NCI-H2107 treated with DMSO at 0.1 percent for 48 hours (cell line): ENCODE measurements around the gene PALB2.
"Not testable (repeated sequence)": the region's sequence is repeated elsewhere in the genome, so short reads cannot be mapped to it uniquely, and the experiment has no call there.

Experiments
- DNase-seq: peaks from one replicate; lab custom pipeline; 2025; ENCODE audit not compliant: unreplicated experiment; lab: John Stamatoyannopoulos, UW

Gene PALB2

DNA sequence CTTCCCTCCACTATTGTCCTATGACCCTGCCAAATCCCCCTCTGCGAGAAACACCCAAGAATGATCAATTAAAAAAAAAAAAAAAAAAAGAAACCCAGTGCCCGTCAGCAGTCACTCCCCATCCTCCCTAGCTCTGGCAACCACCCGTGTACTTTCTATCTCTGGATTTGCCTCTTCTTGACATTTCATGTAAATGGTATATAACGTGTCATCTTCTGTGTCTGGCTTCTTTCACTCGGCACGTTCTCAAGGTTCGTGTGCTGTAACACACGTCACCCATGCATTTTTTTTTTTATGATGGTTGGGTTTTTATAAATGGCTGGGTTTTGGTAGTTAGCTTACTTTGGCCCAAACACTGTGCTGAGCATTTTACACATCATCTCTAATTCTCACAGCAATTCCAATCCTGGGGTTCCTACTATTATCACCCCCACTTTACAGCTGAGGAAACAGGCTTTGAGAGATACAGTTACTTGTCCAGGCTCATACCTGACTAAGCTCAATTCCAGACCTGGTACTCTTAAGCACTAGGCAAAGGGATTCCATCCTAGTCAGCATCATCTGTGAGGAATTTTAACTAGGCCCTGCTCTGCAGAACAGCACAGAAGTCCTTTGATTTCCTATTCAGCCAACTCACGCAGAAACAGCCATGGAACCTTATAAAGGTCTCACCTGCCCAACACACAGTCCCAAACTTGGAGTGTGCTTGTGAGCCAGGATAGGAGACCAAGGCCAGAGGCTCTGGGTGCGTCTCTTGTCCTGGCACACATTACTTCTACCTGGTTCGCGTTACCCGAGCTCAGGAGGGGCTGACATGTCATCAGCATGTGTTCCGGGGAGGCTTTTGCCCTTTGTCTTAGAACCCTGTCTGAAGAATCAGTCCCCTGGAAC lies 56.7 kb downstream of the PALB2 start:
- DNase-seq = no peak

DNA sequence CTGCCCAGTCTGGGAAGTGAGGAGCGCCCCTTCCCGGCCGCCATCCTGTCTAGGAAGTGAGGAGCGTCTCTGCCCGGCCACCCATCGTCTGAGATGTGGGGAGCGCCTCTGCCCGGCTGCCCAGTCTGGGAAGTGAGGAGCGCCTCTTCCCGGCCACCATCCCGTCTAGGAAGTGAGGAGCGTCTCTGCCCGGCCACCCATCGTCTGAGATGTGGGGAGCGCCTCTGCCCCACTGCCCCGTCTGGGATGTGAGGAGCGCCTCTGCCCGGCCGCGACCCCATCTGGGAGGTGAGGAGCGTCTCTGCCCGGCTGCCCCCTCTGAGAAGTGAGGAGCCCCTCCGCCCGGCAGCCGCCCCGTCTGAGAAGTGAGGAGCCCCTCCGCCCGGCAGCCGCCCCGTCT lies 57.8 kb downstream of the PALB2 start:
- DNase-seq = not testable (repeated sequence)

DNA sequence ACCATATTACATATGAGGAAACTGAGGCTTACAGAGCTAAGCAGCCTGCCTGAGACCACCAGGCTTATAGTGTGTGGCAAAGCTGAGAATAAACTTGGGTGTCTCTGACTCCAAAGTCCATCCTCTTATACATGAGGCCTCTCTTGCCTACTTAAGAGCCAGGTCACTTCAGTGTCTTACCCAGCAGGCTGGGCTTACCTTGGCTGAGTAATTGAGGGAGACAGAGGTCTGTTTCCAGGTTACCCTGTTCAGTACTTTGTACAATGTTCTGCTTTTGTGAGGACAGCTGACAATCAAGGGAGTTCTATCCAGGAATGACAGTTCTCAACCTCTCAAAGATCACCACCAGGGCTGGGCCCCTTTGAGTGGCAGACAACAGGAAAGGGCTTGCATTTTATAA lies 59.3 kb downstream of the PALB2 start:
- no peak for DNase-seq

DNA sequence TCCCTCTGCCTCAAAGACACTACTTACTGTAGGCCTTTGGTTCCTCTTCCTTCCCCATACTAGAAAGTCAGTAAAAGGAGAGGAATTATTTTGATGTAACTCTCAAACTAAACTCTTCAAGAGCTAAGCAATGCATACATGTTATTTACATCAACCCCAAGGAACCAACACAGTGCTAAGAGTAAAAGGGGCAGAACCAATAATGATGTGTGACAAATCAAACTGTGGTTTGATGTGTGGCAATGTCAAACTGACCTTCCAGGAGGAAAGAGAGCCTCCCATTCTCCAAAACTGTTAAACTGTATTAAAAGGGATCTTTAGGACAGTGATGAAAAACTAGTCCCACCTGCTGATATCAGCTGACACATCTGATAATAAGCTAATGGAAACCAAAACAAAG lies 60.7 kb downstream of the PALB2 start:
- no peak for DNase-seq

DNA sequence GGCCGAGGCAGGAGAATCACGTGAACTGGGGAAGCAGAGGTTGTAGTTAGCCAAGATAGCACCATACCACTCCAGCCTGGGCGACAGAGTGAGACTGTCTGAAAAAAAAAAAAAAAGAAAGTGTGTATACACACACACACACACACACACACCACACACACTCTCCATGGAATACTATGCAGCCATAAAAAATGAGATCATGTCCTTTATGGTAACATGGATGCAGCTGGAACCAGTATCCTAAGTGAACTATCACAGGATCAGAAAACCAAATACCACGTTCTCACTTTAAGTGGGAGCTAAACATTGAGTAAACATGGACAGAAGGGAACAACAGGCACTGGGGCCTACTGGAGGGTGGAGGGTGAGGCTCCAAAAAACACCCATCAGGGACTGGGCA lies 61.7 kb downstream of the PALB2 start:
- DNase-seq = no peak

DNA sequence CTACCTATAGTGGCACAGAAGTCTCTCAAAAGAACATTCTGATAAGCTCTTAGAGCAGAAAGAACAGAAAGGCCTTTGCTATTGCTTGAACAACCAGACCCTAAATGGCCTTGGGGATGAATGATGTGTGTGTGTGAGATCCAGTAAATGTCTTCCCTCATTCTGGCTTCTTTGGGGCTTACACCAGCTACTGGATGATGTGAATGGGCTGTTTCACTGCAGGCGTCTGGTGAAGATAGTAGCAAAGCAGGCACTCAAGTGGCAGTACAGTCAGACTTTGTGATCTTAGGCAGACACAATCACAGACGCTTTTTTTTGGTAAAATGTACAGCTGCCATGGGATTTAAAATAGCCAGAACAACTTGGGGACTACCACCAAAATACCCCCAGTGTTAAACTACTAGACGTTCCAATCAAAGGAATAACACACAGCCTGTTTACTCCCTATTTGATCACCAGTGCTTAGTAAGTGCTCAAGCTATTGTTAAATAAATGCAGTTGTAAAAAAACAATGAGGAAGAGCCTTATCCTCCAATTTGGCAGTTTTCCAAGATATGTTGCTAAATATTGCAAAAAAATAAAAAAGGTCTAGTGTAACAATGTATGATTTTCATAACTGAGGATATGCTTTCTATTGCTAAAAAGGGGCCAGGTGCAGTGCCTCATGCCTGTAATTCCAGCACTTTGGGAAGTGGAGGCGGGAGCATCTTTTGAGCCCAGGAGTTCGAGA lies 62.8 kb downstream of the PALB2 start:
- no peak for DNase-seq

DNA sequence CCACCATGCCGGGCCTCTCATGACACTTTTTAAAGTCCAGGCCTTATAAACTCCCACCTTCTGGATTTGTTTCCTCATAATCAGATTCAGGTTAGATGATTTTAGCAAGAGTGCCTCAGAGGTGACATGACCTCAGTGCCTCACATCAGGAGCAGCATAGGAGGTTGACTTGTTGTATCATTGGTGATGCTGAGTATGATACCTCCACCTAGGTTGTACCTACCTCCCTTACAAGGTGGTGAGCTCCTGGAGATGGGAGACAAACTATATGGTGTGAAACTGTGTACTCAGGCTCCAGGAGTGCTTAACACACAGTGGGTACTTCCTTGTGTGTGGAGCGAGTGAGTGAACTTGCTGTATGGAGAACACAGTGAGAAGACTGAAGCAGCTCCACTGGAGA lies 63.6 kb downstream of the PALB2 start:
- DNase-seq = no peak

DNA sequence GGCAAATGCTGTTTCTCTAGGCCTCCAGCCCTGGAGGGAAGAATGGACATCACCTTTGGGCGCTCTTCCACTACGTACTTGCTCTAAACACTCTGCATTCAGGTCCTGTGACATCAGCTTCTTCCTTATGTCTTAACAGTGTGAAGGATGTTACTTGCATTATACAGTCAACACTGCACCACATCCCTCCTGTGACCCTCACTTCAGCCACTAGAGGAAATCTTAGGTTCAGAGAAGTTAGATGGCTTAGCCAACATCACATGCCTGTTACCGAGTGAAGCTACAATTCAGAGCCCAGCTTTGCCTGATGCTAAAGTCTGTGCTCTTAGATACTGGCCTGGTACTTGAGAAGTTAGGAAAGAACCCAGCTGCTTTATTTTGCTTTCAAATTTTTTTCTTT lies 65.3 kb downstream of the PALB2 start:
- DNase-seq = no peak

DNA sequence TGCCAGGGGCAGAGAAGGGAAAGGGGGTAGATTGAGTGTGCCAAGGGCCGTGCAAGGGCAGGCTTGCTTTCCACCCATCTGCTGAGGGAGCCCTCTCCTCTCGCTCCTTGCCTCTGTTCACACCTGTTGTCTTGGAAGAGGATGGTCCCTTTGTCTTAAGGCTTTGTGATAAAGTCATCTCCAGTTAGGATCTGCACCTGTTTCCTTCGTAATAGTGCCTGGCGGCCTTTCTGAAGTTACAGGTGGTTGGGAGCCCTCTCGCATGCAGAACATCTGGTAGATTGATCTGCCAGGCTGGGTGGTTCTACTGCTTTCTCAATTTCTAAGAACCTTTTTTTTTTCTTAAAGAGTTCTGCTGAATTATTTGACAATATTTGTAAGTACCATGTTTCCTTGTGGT lies 67.3 kb downstream of the PALB2 start:
- DNase-seq = no peak

DNA sequence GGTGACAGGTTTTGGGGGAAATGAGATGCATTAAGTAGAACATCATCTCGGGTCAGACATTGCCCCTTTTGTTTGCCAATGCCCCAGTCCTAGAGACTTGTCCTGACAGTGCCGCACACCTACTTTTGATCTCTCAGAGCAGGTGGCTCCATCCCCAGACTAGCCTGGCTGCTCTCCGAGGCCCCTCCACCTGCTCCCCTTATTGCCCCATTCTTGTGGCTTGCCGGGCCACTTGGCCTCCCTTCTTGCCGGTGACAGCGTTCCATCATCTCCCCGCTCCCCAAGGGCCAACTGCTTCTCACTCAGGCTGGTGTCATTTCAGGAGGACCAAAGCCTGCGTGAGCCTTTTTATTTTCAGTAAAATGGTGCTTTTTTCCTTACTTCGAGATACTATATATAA lies 68.7 kb downstream of the PALB2 start:
- DNase-seq = no peak

DNA sequence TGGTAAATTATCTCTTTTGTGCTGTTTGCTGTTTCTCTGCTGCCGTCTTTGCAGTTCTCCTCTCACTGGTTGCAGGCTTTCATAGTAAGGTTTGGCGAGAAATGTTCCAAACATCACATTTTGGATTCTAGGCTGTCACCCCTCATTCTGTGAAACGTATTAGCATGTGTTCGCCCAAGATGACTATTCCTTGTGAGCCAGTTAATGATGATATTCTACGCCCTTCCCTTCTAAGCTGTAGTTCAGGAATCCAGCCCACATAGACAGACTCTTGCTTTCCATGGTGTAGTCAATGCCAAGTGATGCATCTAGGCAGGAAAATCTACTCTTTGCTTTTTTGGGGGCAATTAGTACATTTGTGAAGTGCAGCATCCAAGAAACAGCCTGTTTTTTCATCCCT lies 69.2 kb downstream of the PALB2 start:
- no peak for DNase-seq

DNA sequence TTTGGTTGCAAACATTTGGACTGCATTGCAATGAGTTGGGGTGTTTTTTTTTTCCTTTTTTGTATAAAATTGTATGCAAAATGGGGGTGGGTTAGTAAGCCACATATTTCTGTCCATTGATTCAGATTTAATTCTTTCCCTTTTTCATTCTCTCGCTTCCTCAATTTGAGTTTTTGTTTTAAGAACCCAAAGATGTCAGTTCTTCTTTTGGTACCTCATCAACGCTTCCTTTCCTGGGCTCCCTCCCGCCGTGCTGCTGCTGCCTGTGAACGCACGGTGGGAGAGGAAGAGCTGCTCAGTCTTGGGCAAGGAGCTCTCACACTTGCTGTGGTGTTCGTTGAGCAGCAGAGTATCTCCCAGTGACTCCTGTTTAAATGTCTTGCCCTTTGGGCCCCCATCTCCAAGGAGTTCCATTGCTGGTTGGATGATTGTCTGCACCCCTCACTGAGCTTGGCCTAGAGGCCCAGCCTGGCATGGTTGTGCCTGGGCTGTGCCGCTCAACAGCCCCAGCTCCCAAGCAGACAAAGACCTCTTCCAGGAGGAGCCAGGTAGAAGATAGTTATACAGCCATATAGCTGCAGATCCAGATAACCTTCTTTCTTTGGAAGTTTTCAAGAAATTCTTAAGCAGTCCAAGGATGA lies 70.0 kb downstream of the PALB2 start:
- no peak for DNase-seq

DNA sequence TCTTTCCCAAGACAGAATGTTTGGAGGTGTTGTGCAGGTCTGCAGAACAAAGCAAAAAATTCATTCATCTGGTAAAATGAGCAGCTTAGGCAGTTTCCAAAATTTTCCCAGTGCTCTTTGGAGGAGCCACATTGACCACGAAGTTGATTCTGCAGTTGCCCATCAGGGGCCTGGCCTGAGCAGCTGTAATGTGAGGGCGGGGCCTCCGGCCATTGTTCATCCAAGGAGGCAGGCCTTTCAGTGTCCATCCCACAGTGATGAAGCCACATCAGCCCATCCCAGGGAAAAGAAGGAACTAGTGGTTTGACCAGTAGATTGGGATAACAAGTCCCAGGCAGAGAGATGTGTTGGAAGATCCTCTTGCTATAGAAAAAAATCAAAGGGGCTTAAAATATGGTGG lies 73.5 kb downstream of the PALB2 start:
- DNase-seq = no peak

DNA sequence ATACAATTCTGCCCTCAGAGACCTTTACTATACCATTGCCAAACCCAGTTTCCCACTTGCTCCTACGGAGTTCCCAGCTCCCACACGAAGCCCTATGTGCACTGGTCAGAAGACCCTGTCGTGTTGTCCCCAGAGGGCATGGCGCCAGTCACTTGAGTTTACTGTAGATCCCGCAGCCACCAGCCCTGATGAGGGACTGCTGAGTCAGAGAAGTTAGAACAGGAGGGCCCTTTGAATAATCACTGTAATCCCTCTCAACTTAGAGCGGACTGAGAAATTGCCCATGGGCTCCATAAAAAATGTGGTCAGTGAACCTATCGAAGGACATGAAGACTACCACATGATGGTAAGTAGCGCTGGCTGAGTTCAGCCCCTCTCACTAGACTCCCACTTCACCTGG lies 74.4 kb downstream of the PALB2 start:
- no peak for DNase-seq

DNA sequence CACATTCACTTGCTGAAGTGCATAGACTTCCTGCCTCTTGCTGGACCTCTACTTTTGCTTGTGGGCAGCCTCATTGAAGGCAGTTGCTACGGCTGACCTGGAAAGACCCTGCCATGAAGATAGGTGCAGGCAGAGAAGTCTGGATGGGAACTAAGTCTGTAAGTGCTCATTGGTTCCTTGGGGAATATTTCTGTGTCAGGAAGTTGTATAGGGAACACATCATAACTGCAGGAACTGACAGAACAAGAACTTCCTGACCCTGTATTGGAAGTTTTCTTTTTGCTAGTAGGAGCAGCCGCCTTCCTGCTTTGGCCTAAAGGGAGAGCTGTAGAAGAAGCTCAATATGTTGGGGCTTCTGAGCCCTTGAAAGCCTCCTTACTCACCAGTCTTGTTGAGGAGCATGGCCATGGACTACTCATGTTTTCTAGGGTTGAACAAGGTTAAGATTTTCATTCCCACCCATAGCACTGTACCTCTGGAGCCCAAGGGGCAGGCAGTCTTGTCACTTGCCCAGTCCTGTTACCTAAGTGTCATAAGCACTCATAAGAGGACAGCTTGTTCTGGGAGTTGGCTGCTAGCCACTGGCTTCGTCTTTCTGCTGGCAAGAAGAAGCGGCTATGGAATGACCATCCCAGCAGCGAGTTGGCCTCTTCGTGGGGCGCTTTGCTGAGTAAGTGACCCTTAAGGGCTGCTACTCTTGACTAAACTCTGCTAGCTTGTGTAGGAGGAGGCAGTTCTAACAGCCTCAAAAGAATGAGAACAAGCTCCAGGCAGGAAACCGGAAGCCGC lies 76.3 kb downstream of the PALB2 start:
- DNase-seq = no peak

DNA sequence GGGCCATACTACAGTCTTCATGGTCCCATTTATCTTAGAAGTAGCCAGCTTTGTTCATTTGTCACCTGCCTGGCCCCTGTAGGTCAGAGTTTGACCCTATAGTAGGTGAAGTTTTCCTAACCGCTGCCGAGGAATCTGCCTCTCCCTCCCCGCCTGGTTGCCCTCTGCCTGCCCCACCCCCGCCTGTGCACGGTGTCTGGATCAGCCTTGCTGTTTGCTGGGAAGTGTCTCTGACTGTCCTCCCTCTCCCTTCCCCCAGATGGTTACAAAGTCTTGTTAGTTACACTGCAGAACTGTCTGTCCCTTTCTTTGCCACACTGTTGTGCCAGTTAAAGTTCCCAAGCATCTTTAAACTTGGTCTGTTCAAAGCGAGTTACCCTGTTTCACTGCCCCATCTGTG lies 77.9 kb downstream of the PALB2 start:
- no peak for DNase-seq

DNA sequence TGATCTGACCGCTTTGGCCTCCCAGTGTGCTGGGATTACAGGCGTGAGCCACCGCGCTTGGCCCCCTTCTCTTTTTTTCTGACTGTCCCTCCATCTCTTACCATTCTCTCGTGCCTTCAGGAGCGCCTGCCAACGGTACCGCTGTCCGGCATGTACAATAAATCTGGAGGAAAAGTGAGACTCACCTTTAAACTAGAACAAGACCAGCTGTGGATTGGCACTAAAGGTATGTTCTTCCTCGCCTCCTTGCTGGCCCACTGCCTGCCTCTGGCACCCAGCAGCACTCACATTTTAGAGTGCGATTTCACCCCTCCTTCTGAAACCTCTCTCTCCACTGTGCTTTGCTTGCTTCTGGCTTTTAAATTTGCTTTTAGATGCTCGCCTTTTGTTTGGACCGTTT lies 78.6 kb downstream of the PALB2 start:
- no peak for DNase-seq

DNA sequence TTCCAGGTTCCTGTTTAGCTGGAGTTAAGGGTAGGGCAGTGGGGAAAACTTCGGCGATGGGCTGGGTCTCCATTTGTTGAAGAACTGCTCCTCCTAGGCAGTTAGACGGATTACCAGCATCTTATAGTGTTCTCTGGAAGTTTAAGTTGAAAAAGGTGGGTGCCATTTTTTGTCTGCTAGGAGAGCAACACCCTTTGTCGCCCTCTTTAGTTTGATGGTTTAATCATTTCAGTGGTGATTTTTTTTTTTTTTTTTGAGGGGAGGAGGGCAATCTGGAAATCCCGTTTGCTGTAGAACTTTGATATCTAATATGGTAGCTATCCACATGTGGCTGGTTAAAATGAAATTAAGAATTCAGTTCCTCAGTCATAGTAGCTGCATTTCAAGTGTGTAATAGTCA lies 79.5 kb downstream of the PALB2 start:
- no peak for DNase-seq

DNA sequence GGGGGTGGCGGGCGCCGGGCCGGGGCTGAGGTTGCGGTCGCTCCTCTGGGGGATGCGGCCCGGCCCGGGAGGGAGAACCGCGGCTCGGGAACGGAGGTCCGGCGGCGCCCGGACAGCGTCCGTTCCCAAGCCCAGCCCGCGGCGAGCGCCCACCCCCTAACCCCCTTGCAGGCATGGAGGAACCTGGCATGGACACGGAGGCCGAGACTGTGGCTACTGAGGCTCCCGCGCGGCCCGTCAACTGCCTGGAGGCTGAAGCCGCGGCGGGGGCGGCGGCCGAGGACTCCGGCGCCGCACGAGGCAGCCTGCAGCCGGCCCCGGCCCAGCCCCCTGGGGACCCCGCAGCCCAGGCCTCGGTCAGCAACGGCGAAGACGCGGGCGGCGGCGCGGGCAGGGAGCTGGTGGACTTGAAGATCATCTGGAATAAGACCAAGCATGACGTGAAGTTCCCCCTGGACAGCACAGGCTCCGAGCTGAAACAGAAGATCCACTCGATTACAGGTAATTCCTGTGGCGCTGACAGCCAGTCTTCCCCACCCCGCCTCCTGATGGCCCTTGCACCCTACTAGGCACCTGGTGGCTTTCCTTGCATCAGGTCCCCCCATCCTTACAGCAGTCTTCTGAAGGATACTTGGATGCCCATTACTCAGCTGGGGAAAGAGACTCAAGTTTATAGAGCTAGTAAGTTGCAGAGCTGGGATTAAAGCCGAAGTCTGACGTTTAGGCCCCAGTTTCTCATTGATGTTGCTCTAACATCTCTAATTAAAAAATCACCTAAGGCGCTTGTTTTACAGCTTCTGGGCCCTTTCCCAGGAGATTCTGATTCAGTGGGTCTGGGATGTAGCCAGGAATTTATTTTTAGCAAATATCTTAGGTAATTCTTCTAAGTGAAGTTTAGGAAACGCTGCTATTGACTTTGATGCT lies 83.1 kb downstream of the PALB2 start:
- DNase-seq = no peak
